Right lobe of liver (tissue), 6 donors: Measurements from ENCODE around the gene HDHD3. TPM values are rescaled to one million over a fixed set of nuclear protein-coding genes. Genes with fewer than 3 reads are reported as not detected.

ENCODE experiments used
- ATAC-seq, 4 donors: fragments of 200-7000 bp; cut with Tn5 transposase; one replicate each; pipeline ENCODE4 v1.9.1; 2020; ENCODE audit warnings: mild to moderate bottlenecking in 4 of 4, moderate library complexity in 4 of 4
- DNase-seq, 3 donors: peaks; one replicate each; pipeline ENCODE4 v3.0.0-alpha.2; 2020
- H3K27ac ChIP-seq, 3 donors: fragments of 200-600 bp; one replicate each; pipeline ENCODE4 v1.8.0; 2022
- H3K27me3 ChIP-seq, 2 donors: fragments of 200-600 bp; one replicate each; pipeline ENCODE4 v1.8.0; 2022
- H3K36me3 ChIP-seq, 4 donors: fragments of 200-600 bp; sonication (generic) in 1 of 4; one replicate each; pipeline versions ENCODE4 v1.5.1 to v1.8.0; 2017 to 2022; ENCODE audit warnings: control low read depth in 1 of 4
- H3K4me1 ChIP-seq, 4 donors: fragments of 200-600 bp; sonication (generic) in 1 of 4; one replicate each; pipeline versions ENCODE4 v1.5.1 to v1.8.0; 2017 to 2022; ENCODE audit warnings: control low read depth in 1 of 4
- H3K4me3 ChIP-seq, 3 donors: fragments of 200-600 bp; one replicate each; pipeline ENCODE4 v1.8.0; 2022
- H3K9me3 ChIP-seq, 4 donors: fragments of 200-600 bp; sonication (generic) in 1 of 4; one replicate each; pipeline versions ENCODE4 v1.5.1 to v1.8.0; 2017 to 2022; ENCODE audit warnings: control low read depth in 1 of 4
- POLR2A ChIP-seq: fragments of 450-650 bp; IDR thresholded peaks from one replicate; pipeline ENCODE4 v1.6.1; 2017; ENCODE audit warnings: antibody characterized with exemption, mild to moderate bottlenecking
- WGBS: methylation state at CpG from one replicate; pipeline ENCODE4 v1.1.6; 2018; ENCODE audit warnings: low coverage, low lambda C conversion rate; ENCODE audit not compliant: insufficient coverage; ENCODE audit errors: missing lambda C conversion rate; 5-methylcytosine and 5-hydroxymethylcytosine counted together
- intact Hi-C, 2 donors: fragments of 100-400 bp; cut with DNase I; formaldehyde crosslinking; loops; one replicate each; pipeline versions ENCODE4 v1.11.2 to v1.14.1; 2022
- total RNA-seq, 6 experiments: library from RNA; depleted of rRNA in 2 of 6; stranded (reverse); fragments of >200 nt in 2 of 6; fragmentation: NEBNext Ultra II Directional in 3 of 6; extraction: Animal tissue kit (Norgen Biotek cat#: 25700) in 3 of 6; gene quantifications; one replicate each; pipeline versions ENCODE4 v1.1.0 to v1.2.4, GENCODE V29; 2016 to 2023
- TF ChIP-seq, protein P1 (sequence below), 4 donors: fragments of 200-600 bp in 3 of 4; fragments of 450-650 bp in 1 of 4; IDR thresholded peaks; one replicate each; pipeline versions ENCODE4 v1.5.1 to v1.8.0; 2016 to 2022; ENCODE audit warnings: antibody characterized with exemption in 4 of 4, mild to moderate bottlenecking in 2 of 4
- donor health status: DM: no; HTN: yes; CAD: no.
- donor health status: DM: no; HTN: no; CAD: no.
- donor health status: DM: no; HTN: no; CAD: no.
- donor health status: DM: no; HTN: yes; CAD: no.
- donor health status: DM: no; HTN: yes; CAD: no.

The HDHD3 gene
- total RNA-seq, 6 experiments from 2014 or later: 36.5 to 70.5 (median 67.1) TPM

DNA sequence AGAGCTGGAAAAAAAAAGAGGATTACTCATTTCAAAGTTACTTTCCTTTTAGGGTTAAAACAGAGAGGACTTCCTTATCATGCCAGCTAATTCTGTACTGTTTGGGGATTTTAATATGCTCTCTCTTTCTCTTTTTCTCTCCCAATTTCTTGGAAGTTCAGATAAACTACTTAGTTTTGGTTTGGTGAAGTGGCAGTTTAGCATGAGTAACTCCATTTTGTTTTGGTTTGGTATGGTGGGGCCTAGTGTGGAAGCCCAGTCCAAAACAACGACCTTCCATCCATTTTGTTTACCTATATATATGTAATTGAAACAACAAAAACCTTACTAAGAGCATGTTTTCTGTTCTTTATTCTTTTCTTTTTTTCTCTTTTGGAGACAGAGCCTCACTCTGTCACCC lies 31.1 kb downstream of the HDHD3 start:
- Histone ChIP-seq H3K4me3 (no peak overlapping the region), H3K36me3 (no peaks in the 10 kb centered on the region), H3K27me3 (no peaks in the 10 kb centered on the region), H3K9me3 (no peaks in the 10 kb centered on the region), H3K4me1 (peaks cover 0 to 9% (median 2%) of the 10 kb centered on the region in 4 donors), H3K27ac (no peak overlapping the region)
- TF ChIP-seq, protein P1, sequence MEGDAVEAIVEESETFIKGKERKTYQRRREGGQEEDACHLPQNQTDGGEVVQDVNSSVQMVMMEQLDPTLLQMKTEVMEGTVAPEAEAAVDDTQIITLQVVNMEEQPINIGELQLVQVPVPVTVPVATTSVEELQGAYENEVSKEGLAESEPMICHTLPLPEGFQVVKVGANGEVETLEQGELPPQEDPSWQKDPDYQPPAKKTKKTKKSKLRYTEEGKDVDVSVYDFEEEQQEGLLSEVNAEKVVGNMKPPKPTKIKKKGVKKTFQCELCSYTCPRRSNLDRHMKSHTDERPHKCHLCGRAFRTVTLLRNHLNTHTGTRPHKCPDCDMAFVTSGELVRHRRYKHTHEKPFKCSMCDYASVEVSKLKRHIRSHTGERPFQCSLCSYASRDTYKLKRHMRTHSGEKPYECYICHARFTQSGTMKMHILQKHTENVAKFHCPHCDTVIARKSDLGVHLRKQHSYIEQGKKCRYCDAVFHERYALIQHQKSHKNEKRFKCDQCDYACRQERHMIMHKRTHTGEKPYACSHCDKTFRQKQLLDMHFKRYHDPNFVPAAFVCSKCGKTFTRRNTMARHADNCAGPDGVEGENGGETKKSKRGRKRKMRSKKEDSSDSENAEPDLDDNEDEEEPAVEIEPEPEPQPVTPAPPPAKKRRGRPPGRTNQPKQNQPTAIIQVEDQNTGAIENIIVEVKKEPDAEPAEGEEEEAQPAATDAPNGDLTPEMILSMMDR (IDR thresholded peaks at IDR 0.05): no peak
- no peak for TF ChIP-seq POLR2A
- WGBS: 12% methylated on average over 1 of the region's 1 CpG
- ATAC-seq: no peak
- DNase-seq: no peak
- intact Hi-C loops: no loop called here

GRCh38 chr9:113345190-113345589 lies 31.6 kb downstream of the HDHD3 start:
- Histone ChIP-seq H3K9me3 (no peaks in the 10 kb centered on the region), H3K27ac (no peak overlapping the region), H3K27me3 (no peaks in the 10 kb centered on the region), H3K4me3 (no peak overlapping the region), H3K4me1 (peaks cover 0 to 9% (median 2%) of the 10 kb centered on the region in 4 donors), H3K36me3 (no peaks in the 10 kb centered on the region)
- DNase-seq: no peak
- intact Hi-C loops: no loop called here
- TF ChIP-seq POLR2A: no peak
- TF ChIP-seq, protein P1 (IDR thresholded peaks at IDR 0.05): no peak
- ATAC-seq: no peak
- WGBS: 74% methylated on average over 2 of the region's 2 CpGs

- DNase-seq (peak; percentile 62 to 87 (median 68)), ATAC-seq (peak; percentile 52 to 72 (median 63))
- no peak for TF ChIP-seq POLR2A
- TF ChIP-seq, protein P1 (IDR thresholded peaks at IDR 0.05): no peak
- Histone ChIP-seq H3K9me3 (no peaks in the 10 kb centered on the region), H3K36me3 (no peaks in the 10 kb centered on the region), H3K27ac (peak overlapping the region; percentile 24 to 45 (median 37)), H3K4me3 (no peak overlapping the region), H3K27me3 (no peaks in the 10 kb centered on the region), H3K4me1 (peaks cover 0 to 9% (median 2%) of the 10 kb centered on the region in 4 donors)
- intact Hi-C loops: no loop called here
- WGBS: 29% methylated on average over 1 of the region's 1 CpG
Observed at GRCh38 chr9:113343732-113344231, 33.0 kb downstream of the HDHD3 start.

GRCh38 chr9:113341712-113342410 lies 34.9 kb downstream of the HDHD3 start:
- Histone ChIP-seq H3K4me1 (peaks cover 0 to 9% (median 2%) of the 10 kb centered on the region in 4 donors), H3K27me3 (no peaks in the 10 kb centered on the region), H3K4me3 (no peak overlapping the region), H3K36me3 (no peaks in the 10 kb centered on the region), H3K9me3 (no peaks in the 10 kb centered on the region), H3K27ac (no peak overlapping the region)
- no peak for TF ChIP-seq POLR2A
- TF ChIP-seq, protein P1 (IDR thresholded peaks at IDR 0.05): no peak
- ATAC-seq (no peak), DNase-seq (no peak)
- 57% methylated on average over 5 of the region's 9 CpGs for WGBS
- intact Hi-C loops: no loop called here
